ENCODE results near the gene METTL13. TPM values are rescaled to one million over a fixed set of nuclear protein-coding genes. Genes with fewer than 3 reads are reported as not detected.

The METTL13 gene
- polyA plus RNA-seq, 3 donors, result 8.8 to 18.5 (median 16.0) TPM

DNA sequence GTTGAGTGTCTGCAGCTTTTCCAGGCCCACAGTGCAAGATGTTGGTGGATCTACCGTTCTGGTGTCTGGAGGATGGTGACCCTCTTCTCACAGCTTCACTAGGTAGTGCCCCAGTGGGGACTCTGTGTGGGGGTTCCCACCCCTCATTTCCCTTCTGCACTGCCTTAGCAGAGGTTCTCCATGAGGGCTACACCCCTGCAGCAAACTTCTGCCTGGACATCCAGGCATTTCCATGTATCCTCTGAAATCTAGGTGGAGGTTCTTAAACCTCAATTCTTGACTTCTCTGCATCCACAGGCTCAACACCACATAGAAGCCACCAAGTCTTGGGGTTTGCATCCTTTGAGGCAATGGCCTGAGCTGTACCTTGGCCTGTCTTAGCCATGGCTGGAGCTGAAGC lies 45.5 kb downstream of the METTL13 start:
- H3K27me3 Mint-ChIP-seq (ENCODE audit: low read depth in 3 of 3), result peaks cover 0 to 1% (median 1%) of the 10 kb centered on the region in 3 donors
- no peak overlapping the region for H3K27ac Mint-ChIP-seq
- Histone ChIP-seq H3K4me3 (replicated peaks in 1 of 3; ENCODE audit: low read depth in 2 of 3, low read length in 3 of 3) (no peak overlapping the region), H3K36me3 (replicated peaks in 1 of 2; ENCODE audit: control insufficient read depth in 1 of 2, insufficient read depth in 2 of 2, low read length in 2 of 2) (no peaks in the 10 kb centered on the region), H3K9ac (ENCODE audit: insufficient read depth, low read length, poor library complexity, severe bottlenecking) (no peak overlapping the region), H3K4me2 (replicated peaks; ENCODE audit: extremely low read depth, low read length, poor library complexity, severe bottlenecking) (no peak overlapping the region), H3K4me1 (ENCODE audit: control insufficient read depth in 1 of 2, insufficient read depth in 2 of 2, low read length in 2 of 2) (no peaks in the 10 kb centered on the region), H4K20me1 (ENCODE audit: insufficient read depth, low read length) (no peaks in the 10 kb centered on the region), H3K27me3 (ENCODE audit: control insufficient read depth in 2 of 2, insufficient read depth in 2 of 2, low read length in 2 of 2) (no peaks in the 10 kb centered on the region), H2AFZ (ENCODE audit: insufficient read depth, low read depth, low read length, poor library complexity, severe bottlenecking) (no peak overlapping the region), H3K9me3 (replicated peaks in 1 of 2; ENCODE audit: control insufficient read depth in 1 of 2, insufficient read depth in 1 of 2, low read length in 2 of 2) (peaks cover 14 to 15% of the 10 kb centered on the region in 2 donors), H3K79me2 (ENCODE audit: insufficient read depth, low read length) (no peaks in the 10 kb centered on the region), H3K27ac (ENCODE audit: low read depth in 1 of 2, low read length in 2 of 2) (no peak overlapping the region)
- WGBS (ENCODE audit: insufficient coverage), result no CpG with 5 or more reads among the region's 1 CpG
- H3K9me3 Mint-ChIP-seq, result peaks cover 23 to 38% (median 29%) of the 10 kb centered on the region in 7 donors
- TF ChIP-seq, protein P1, sequence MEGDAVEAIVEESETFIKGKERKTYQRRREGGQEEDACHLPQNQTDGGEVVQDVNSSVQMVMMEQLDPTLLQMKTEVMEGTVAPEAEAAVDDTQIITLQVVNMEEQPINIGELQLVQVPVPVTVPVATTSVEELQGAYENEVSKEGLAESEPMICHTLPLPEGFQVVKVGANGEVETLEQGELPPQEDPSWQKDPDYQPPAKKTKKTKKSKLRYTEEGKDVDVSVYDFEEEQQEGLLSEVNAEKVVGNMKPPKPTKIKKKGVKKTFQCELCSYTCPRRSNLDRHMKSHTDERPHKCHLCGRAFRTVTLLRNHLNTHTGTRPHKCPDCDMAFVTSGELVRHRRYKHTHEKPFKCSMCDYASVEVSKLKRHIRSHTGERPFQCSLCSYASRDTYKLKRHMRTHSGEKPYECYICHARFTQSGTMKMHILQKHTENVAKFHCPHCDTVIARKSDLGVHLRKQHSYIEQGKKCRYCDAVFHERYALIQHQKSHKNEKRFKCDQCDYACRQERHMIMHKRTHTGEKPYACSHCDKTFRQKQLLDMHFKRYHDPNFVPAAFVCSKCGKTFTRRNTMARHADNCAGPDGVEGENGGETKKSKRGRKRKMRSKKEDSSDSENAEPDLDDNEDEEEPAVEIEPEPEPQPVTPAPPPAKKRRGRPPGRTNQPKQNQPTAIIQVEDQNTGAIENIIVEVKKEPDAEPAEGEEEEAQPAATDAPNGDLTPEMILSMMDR (IDR thresholded peaks at IDR 0.05), result no peak
- intact Hi-C loops (cut with micrococcal nuclease), result no loop called here
- DNase-seq, result no peak
- no peaks in the 10 kb centered on the region for H3K4me1 Mint-ChIP-seq
- no peak overlapping the region for H3K4me3 Mint-ChIP-seq
- no peaks in the 10 kb centered on the region for H3K36me3 Mint-ChIP-seq

DNA sequence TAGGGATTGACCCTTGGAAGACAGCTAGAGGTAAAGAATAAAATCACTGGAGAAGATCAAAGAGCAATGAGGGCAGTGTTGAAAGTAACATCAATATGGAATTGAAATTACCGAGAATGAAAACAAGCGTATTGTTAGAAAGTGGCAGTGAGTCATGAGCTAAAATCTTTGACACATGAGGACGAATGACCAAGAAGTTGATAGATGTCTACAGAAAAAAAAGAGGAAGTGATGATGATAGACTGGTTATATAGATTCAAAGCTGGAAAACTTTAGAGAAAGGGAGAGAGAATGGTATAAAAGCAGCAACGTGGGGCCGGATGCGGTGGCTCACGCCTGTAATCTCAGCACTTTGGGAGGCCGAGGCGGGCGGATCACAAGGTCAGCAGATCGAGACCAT lies 47.3 kb downstream of the METTL13 start:
- Histone ChIP-seq H3K9ac (ENCODE audit: insufficient read depth, low read length, poor library complexity, severe bottlenecking) (no peak overlapping the region), H3K9me3 (replicated peaks in 1 of 2; ENCODE audit: control insufficient read depth in 1 of 2, insufficient read depth in 1 of 2, low read length in 2 of 2) (peaks cover 14 to 15% of the 10 kb centered on the region in 2 donors), H3K79me2 (ENCODE audit: insufficient read depth, low read length) (no peaks in the 10 kb centered on the region), H3K4me3 (replicated peaks in 1 of 3; ENCODE audit: low read depth in 2 of 3, low read length in 3 of 3) (no peak overlapping the region), H3K36me3 (replicated peaks in 1 of 2; ENCODE audit: control insufficient read depth in 1 of 2, insufficient read depth in 2 of 2, low read length in 2 of 2) (no peaks in the 10 kb centered on the region), H3K4me2 (replicated peaks; ENCODE audit: extremely low read depth, low read length, poor library complexity, severe bottlenecking) (no peak overlapping the region), H2AFZ (ENCODE audit: insufficient read depth, low read depth, low read length, poor library complexity, severe bottlenecking) (no peak overlapping the region), H4K20me1 (ENCODE audit: insufficient read depth, low read length) (no peaks in the 10 kb centered on the region), H3K27me3 (ENCODE audit: control insufficient read depth in 2 of 2, insufficient read depth in 2 of 2, low read length in 2 of 2) (no peaks in the 10 kb centered on the region), H3K27ac (ENCODE audit: low read depth in 1 of 2, low read length in 2 of 2) (no peak overlapping the region), H3K4me1 (ENCODE audit: control insufficient read depth in 1 of 2, insufficient read depth in 2 of 2, low read length in 2 of 2) (no peaks in the 10 kb centered on the region)
- peak overlapping the region in 1 of 7 donors; percentile 16 for H3K27ac Mint-ChIP-seq
- no peak for DNase-seq
- H3K9me3 Mint-ChIP-seq, result peaks cover 23 to 38% (median 29%) of the 10 kb centered on the region in 7 donors
- TF ChIP-seq, protein P1 (IDR thresholded peaks at IDR 0.05), result no peak
- no peak overlapping the region for H3K4me3 Mint-ChIP-seq
- WGBS (ENCODE audit: insufficient coverage), result 97% methylated on average over 6 of the region's 11 CpGs
- peaks cover 0 to 1% (median 0%) of the 10 kb centered on the region in 3 donors for H3K27me3 Mint-ChIP-seq (ENCODE audit: low read depth in 3 of 3)
- H3K4me1 Mint-ChIP-seq, result no peaks in the 10 kb centered on the region
- H3K36me3 Mint-ChIP-seq, result no peaks in the 10 kb centered on the region
- intact Hi-C loops (cut with micrococcal nuclease), result no loop called here

All from CD14-positive monocyte (primary cell).